Measurements from ENCODE around the gene LTBP1. TPM values are rescaled to one million over a fixed set of nuclear protein-coding genes. Genes with fewer than 3 reads are reported as not detected.
A peak's percentile ranks its signal among the peaks of the same experiment; 100 is the strongest.

The LTBP1 gene
- total and polyA plus RNA-seq, 4 donors, result 5.8 to 57.6 (median 10.2) TPM

GRCh38 chr2:33238111-33238510, 291.4 kb downstream of the LTBP1 start:
- no peak overlapping the region for H3K9ac ChIP-seq (ENCODE audit: low read depth in 1 of 2, low read length in 2 of 2)
- TF ChIP-seq NR2F2 (IDR thresholded peaks at IDR 0.05) (no peak), HNF4A (conservative IDR thresholded peaks at IDR 0.05) (no peak), GABPA (IDR thresholded peaks at IDR 0.05 in 1 of 2, conservative IDR thresholded peaks at IDR 0.05 in 1 of 2) (no peak), REST (IDR thresholded peaks at IDR 0.05) (no peak), MAX (IDR thresholded peaks at IDR 0.05) (no peak), ATF3 (IDR thresholded peaks at IDR 0.05) (no peak), HNF4G (IDR thresholded peaks at IDR 0.05) (no peak)

GRCh38 chr2:33240178-33240577, 293.4 kb downstream of the LTBP1 start:
- Histone ChIP-seq H3K9me3 (ENCODE audit: control insufficient read depth in 4 of 4, low read length in 3 of 4) (no peaks in the 10 kb centered on the region), H3K9ac (ENCODE audit: low read depth in 1 of 2, low read length in 2 of 2) (no peak overlapping the region), H3K27me3 (ENCODE audit: control insufficient read depth in 4 of 4, insufficient read depth in 4 of 4, low read length in 3 of 4) (no peaks in the 10 kb centered on the region), H3K36me3 (ENCODE audit: control insufficient read depth in 4 of 4, insufficient read depth in 3 of 4, low read depth in 1 of 4, low read length in 3 of 4) (no peaks in the 10 kb centered on the region), H3K27ac (ENCODE audit: low read depth in 1 of 2, low read length in 2 of 2) (no peak overlapping the region), H3K4me3 (ENCODE audit: low read depth in 1 of 3, low read length in 3 of 3) (no peak overlapping the region), H3K4me1 (ENCODE audit: control insufficient read depth in 4 of 4, insufficient read depth in 4 of 4, low read length in 3 of 4) (no peaks in the 10 kb centered on the region)
- no peak for DNase-seq (ENCODE audit: low spot score)
- WGBS, result 45% methylated on average over 4 of the region's 4 CpGs
- peak; percentile 72 for TF ChIP-seq HNF4A (conservative IDR thresholded peaks at IDR 0.05)
- TF ChIP-seq GABPA (IDR thresholded peaks at IDR 0.05 in 1 of 2, conservative IDR thresholded peaks at IDR 0.05 in 1 of 2), result no peak
- peak; percentile 76 to 83 for TF ChIP-seq JUND (IDR thresholded peaks at IDR 0.05)
- peak; percentile 14 for TF ChIP-seq MAX (IDR thresholded peaks at IDR 0.05)
- no peak for TF ChIP-seq NR2F2 (IDR thresholded peaks at IDR 0.05)
- peak; percentile 15 for TF ChIP-seq ZBTB33 (IDR thresholded peaks at IDR 0.05)
- TF ChIP-seq RXRA (IDR thresholded peaks at IDR 0.05), result peak in 1 of 2 donors; percentile 24
- TF ChIP-seq ATF3 (IDR thresholded peaks at IDR 0.05), result peak; percentile 66
- no peak for TF ChIP-seq YY1 (IDR thresholded peaks at IDR 0.05)

More at GRCh38 chr2:33238111-33238510, 291.4 kb downstream of the LTBP1 start:
- no peak overlapping the region for H3K4me3 ChIP-seq (ENCODE audit: low read depth in 1 of 3, low read length in 3 of 3)
- no peak overlapping the region for H3K27ac ChIP-seq (ENCODE audit: low read depth in 1 of 2, low read length in 2 of 2)
- H3K4me1 ChIP-seq (ENCODE audit: control insufficient read depth in 4 of 4, insufficient read depth in 4 of 4, low read length in 3 of 4), result no peaks in the 10 kb centered on the region
- WGBS, result 93% methylated on average over 2 of the region's 2 CpGs
- DNase-seq (ENCODE audit: low spot score), result no peak
- no peaks in the 10 kb centered on the region for H3K27me3 ChIP-seq (ENCODE audit: control insufficient read depth in 4 of 4, insufficient read depth in 4 of 4, low read length in 3 of 4)
- no peaks in the 10 kb centered on the region for H3K9me3 ChIP-seq (ENCODE audit: control insufficient read depth in 4 of 4, low read length in 3 of 4)
- H3K36me3 ChIP-seq (ENCODE audit: control insufficient read depth in 4 of 4, insufficient read depth in 3 of 4, low read depth in 1 of 4, low read length in 3 of 4), result no peaks in the 10 kb centered on the region

Data from liver (tissue), 9 donors.